ENCODE data around the gene FYB1.

DNA sequence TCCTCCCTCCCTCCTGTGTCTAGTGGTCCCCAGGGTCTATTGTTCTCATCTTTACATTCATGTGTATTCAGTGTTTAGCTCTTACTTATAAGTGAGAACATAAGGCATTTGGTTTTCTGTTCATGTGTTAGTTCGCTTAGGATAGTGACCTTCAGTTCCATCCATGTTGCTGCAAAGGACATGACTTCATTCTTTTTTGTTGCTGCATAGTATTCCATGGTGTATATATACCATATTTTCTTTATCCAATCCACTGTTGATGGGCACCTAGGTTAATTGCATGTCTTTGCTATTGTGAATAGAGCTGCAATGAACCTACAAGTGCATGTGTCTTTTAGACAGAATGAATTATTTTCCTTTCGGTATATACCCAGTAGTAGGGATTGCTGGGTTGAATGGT, 46.8 kb downstream of the FYB1 start:
- TF ChIP-seq, protein P1, sequence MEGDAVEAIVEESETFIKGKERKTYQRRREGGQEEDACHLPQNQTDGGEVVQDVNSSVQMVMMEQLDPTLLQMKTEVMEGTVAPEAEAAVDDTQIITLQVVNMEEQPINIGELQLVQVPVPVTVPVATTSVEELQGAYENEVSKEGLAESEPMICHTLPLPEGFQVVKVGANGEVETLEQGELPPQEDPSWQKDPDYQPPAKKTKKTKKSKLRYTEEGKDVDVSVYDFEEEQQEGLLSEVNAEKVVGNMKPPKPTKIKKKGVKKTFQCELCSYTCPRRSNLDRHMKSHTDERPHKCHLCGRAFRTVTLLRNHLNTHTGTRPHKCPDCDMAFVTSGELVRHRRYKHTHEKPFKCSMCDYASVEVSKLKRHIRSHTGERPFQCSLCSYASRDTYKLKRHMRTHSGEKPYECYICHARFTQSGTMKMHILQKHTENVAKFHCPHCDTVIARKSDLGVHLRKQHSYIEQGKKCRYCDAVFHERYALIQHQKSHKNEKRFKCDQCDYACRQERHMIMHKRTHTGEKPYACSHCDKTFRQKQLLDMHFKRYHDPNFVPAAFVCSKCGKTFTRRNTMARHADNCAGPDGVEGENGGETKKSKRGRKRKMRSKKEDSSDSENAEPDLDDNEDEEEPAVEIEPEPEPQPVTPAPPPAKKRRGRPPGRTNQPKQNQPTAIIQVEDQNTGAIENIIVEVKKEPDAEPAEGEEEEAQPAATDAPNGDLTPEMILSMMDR (IDR thresholded peaks at IDR 0.05; ENCODE audit: low read depth, low read length): no peak
- no peak for TF ChIP-seq POLR2A (IDR thresholded peaks at IDR 0.05; ENCODE audit: extremely low read depth, insufficient read length)

Measured in NB4 (cell line).